ENCODE measurements around the gene ZNF354B. TPM values are rescaled to one million over a fixed set of nuclear protein-coding genes. Genes with fewer than 3 reads are reported as not detected.
"Not testable (repeated sequence)": the region's sequence is repeated elsewhere in the genome, so short reads cannot be mapped to it uniquely, and the experiment has no call there.

ZNF354B gene
- 25.8 TPM for total RNA-seq (ENCODE audit: insufficient read depth, low replicate concordance)

- peak; percentile 98 for DNase-seq (ENCODE audit: low spot score)
Observed at GRCh38 chr5:178859625-178860521, at the start of gene ZNF354B. Gene ZNF354B (plus strand): TSS chr5:178859953. CDS start chr5:178861048, 1,095 bp downstream.

- no peak for DNase-seq (ENCODE audit: low spot score)
Observed at GRCh38 chr5:178817506-178817905, 42.2 kb upstream of the ZNF354B start.

DNA sequence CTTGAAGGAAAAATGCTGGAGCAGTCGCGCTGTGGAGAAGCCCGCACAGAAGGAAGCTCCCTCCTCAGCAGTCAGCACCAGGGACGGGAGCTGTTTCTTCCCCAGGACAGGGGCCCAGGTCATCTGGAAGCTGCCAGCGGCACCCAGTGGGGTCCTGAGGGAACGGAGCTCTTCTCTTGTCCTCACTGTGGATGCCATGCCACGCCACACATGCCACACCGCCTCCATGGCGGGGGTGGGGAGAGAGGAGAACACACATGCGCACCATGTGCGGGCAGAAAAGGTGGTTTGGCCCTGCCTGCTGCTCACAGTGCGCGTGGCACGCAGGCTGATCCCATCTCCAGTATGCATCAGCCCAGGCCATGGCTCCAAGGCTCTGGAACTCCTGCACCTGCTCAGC, 41.7 kb upstream of the ZNF354B start:
- no peak for DNase-seq (ENCODE audit: low spot score)

GRCh38 chr5:178820001-178820400, 39.8 kb upstream of the ZNF354B start:
- no peak for DNase-seq (ENCODE audit: low spot score)

DNA sequence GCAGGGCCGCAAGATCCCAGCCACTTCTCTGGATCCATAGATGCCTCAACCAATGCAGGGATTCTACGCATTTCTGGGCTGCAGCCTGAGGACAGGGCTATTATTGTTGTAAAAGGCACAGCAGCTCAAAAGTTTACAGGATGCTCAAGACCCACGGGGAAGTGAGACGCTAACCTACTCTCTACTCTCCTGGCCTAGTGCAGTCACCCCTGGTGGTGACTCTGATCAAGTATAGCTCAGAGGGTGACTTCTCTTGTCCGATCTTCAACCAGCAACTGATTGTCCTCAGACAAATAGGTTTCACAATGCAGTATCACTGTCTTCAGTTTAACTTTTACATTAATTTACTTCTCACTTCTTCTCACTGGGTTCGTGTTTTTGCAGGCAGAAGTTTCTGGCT, 34.3 kb upstream of the ZNF354B start:
- DNase-seq (ENCODE audit: low spot score): no peak

DNA sequence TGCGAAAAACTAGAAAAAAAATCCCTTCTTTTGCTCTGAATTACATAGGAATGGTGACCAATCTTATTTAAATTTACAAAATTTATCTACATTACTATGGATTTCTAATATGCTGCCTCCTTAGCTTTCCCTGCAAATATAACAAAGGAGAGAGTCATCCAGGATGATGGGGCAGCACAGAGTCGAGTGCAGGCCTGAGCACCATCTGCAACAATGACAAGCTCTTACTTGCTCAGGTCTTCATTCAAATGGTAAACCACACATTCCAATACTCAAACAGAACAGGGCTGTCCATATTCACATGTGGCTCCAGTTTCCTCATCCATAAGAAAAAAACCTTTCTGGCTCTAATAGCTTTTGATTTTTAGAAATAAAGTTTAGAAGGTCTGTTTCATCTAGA, 33.5 kb upstream of the ZNF354B start:
- no peak for DNase-seq (ENCODE audit: low spot score)

- no peak for DNase-seq (ENCODE audit: low spot score)
Observed at GRCh38 chr5:178827636-178828035, 32.1 kb upstream of the ZNF354B start.

GRCh38 chr5:178831049-178831448, 28.7 kb upstream of the ZNF354B start:
- DNase-seq (ENCODE audit: low spot score): no peak

DNA sequence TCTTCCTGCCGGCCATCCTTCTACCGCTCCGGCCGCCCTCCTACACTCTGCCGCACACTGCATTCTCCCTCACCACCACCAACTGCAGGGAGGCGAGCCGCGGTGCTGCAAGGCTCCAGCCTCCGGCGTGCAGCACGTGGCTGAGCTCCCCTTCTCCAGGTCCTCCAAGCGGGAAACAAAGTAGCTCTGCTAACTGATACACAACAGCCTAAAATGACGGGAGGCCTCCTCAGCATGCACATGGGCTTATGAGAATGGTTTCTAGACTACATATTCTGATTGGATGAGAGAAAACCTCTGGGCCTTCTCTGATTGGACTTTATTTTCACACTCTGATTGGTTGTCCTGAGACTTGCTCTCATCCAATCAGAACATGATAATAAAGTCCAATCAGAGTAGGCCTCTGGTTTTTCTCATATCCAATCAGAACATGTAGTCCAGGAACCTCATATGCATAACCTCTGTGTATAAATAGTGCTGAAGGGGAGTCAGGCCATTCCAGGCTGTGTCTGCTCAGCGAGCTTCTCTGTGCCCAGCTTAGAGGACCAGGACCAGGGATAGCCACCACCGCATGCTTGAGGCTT, 27.0 kb upstream of the ZNF354B start:
- DNase-seq (ENCODE audit: low spot score): no peak

DNA sequence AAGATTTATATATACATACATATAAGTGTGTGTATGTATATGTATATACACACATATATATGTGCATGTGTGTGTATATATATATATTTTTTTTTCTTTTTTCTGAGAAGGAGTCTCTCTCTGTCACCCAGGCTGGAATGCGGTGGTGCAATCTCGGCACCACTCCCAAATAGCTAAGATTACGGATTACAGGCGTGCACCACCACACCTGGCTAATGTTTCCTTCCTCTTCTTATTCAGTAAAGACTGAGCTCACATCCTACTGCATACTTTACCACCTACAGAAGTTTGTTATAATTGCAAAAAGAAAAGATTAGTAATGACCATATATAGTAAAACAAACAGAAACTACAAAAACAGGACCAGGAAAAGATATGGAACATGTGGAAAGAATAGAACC, 23.1 kb upstream of the ZNF354B start:
- no peak for DNase-seq (ENCODE audit: low spot score)

DNA sequence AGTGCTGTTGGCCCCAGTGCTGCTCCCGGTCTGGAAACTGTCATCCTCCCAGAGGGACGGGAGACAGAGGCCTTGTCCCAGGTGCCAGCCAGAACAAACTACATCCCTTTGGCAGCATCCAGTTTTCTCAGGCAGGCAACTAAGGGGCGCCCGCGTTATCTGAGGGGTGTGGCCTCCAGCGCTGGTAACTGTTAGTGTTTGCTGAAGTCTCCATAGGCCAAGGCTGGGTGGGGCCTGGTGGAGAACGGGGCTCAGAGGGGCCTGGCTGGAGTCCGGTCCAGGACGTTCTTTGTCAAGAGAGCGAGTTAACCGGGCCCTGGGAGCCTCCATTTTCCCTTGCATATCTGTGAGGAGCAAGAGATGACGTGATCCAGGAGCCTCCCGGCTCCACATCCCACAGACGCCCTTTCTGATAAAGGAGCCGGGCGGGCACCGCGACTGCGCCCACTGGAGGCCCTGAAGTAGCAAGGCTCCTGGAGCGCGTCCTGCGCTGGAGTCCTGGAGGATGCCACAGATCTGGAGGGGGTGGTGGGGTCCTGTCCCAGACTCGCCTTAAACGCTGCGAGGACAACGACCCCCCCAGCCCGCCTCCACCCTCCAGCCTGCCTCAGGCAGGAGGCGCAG, 20.9 kb upstream of the ZNF354B start:
- not testable (repeated sequence) for DNase-seq (ENCODE audit: low spot score)

GRCh38 chr5:178839319-178839704, 20.4 kb upstream of the ZNF354B start:
- peak; percentile 42 for DNase-seq (ENCODE audit: low spot score)

DNA sequence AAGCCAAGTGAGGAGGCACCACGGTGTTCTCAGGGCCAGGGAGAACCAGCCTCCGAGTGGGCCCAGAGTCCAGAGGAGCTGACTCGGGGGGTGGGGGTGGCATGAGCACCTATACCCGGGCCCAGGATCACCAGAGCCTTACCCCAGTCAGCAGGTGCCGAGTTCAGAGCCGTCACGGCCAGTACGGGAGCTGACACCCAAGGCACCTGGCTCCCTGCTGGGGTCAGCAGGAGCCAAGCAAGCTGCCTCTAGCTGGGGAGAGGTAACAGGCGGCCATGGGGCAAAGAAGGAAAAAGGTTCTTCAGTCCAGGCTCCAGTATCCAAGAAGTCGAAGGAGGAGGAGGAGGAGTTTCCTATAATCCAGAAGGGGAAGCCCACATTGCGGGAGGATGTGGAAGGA, 19.4 kb upstream of the ZNF354B start:
- DNase-seq (ENCODE audit: low spot score): not testable (repeated sequence)

GRCh38 chr5:178849316-178849715, 10.4 kb upstream of the ZNF354B start:
- DNase-seq (ENCODE audit: low spot score): no peak

DNA sequence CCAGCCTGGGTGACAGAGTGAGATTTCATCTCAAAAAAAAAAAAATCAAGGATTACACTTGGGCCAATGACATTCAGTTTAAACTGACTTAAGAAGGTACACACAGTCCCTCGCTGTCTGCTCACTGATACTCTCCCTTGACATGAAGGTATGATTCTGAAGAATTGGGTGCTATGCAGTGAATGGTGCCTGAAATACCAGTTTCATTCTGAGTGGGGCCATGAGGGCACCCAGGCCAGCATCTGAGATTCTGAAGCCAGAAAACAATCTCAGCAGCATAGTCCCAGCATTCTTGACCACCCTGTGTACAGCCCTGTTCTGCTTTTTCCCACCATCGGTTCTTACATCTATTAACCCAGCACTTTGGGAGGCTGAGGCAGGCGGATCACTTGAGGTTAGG, 7.8 kb upstream of the ZNF354B start:
- no peak for DNase-seq (ENCODE audit: low spot score)

- DNase-seq (ENCODE audit: low spot score): no peak
Observed at GRCh38 chr5:178854284-178854683, 5.5 kb upstream of the ZNF354B start.

- DNase-seq (ENCODE audit: low spot score): not testable (repeated sequence)
Observed at GRCh38 chr5:178860615-178861014, 862 bp downstream of the ZNF354B start.

- DNase-seq (ENCODE audit: low spot score): no peak
Observed at GRCh38 chr5:178861627-178862026, 1.9 kb downstream of the ZNF354B start.

GRCh38 chr5:178866946-178867345, 7.2 kb downstream of the ZNF354B start:
- no peak for DNase-seq (ENCODE audit: low spot score)

DNA sequence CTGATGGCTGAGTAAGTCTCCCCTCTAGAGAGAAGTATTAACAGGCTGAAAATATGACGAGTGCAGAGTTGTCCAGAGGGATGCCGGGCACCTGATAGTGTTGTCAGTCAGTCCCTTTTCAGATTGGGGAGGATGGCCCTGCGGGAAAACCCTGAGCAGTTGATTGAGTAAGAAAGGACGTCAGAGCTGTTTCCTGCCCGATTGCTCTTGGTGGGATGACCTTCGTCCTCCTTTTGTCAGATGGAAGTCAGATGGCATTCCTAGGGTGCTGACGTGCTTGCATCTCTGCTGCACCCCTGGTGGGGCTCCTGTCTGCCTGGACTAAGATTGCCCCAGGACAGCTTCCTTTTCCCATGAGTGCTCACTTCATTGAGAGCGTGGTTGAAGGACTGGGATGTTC, 9.8 kb downstream of the ZNF354B start:
- DNase-seq (ENCODE audit: low spot score): no peak

DNA sequence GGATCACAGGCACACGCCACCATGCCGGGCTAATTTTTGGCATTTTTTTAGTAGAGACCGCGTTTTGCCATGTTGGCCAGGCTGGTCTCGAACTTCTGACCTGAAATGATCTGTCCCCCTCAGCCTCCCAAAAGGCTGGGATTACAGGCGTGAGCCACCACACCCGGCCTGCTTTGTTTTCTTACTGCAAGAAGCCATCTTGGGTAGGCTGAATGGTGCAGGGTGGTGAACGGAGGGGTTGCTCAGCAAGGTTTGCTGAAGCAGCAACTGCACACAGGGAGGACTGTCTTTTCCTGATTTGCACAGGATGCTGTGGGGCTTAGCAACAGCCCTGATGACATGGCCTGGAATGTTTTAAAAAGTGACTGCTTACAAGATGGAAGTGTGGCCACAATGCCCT, 10.7 kb downstream of the ZNF354B start:
- DNase-seq (ENCODE audit: low spot score): no peak

GRCh38 chr5:178872302-178872701, 12.5 kb downstream of the ZNF354B start:
- no peak for DNase-seq (ENCODE audit: low spot score)
